NOMO-1 treated with dmso at 0.1 percent for 144 hours (cell line): ENCODE data around the gene GRAMD1A.
"Not testable (repeated sequence)": the region's sequence is repeated elsewhere in the genome, so short reads cannot be mapped to it uniquely, and the experiment has no call there.

Experiments
- DNase-seq: peaks from one replicate; lab custom pipeline; 2025; ENCODE audit not compliant: unreplicated experiment; lab: John Stamatoyannopoulos, UW

Gene GRAMD1A

GRCh38 chr19:34999498-35000337 is at the start of gene GRAMD1A:
Gene GRAMD1A (plus strand): TSS chr19:35000323. CDS start chr19:35000479, 156 bp downstream.
- peak; percentile 71 for DNase-seq

GRCh38 chr19:34953092-34953491 is 47.0 kb upstream of the GRAMD1A start:
- no peak for DNase-seq

GRCh38 chr19:34957830-34958751 is 42.0 kb upstream of the GRAMD1A start:
- no peak for DNase-seq

- DNase-seq, result no peak
Measured at GRCh38 chr19:34959021-34959420, 41.1 kb upstream of the GRAMD1A start.

- DNase-seq, result no peak
Measured at GRCh38 chr19:34960103-34960805, 39.9 kb upstream of the GRAMD1A start.

GRCh38 chr19:34960940-34961679 is 39.0 kb upstream of the GRAMD1A start:
- DNase-seq, result no peak

GRCh38 chr19:34961775-34962686 is 38.1 kb upstream of the GRAMD1A start:
- no peak for DNase-seq

GRCh38 chr19:34962687-34963572 is 37.2 kb upstream of the GRAMD1A start:
- DNase-seq, result no peak

- DNase-seq, result peak; percentile 9
Measured at GRCh38 chr19:34963573-34964406, 36.3 kb upstream of the GRAMD1A start, which contains the start of gene ZNF792. Gene ZNF792 (minus strand): TSS chr19:34964229. CDS start chr19:34963662, 567 bp downstream.

GRCh38 chr19:34964598-34964997 is 35.5 kb upstream of the GRAMD1A start:
- no peak for DNase-seq

- not testable (repeated sequence) for DNase-seq
Measured at GRCh38 chr19:34965505-34965904, 34.6 kb upstream of the GRAMD1A start.

GRCh38 chr19:34967551-34967950 is 32.6 kb upstream of the GRAMD1A start:
- no peak for DNase-seq

GRCh38 chr19:34969721-34970120 is 30.4 kb upstream of the GRAMD1A start:
- no peak for DNase-seq

GRCh38 chr19:34970185-34970780 is 29.8 kb upstream of the GRAMD1A start:
- DNase-seq, result not testable (repeated sequence)

- DNase-seq, result no peak
Measured at GRCh38 chr19:34972163-34972705, 27.9 kb upstream of the GRAMD1A start.

GRCh38 chr19:34974646-34975045 is 25.5 kb upstream of the GRAMD1A start:
- no peak for DNase-seq

- DNase-seq, result no peak
Measured at GRCh38 chr19:34975056-34975455, 25.1 kb upstream of the GRAMD1A start.
